Neural cell (in vitro differentiated cells): ENCODE results near the gene WNT7A. TPM values are rescaled to one million over a fixed set of nuclear protein-coding genes. Genes with fewer than 3 reads are reported as not detected.

Experiments used
- H2AFZ ChIP-seq: fragments of 200-600, 300-800 bp; sonication (generic), shearing (Covaris generic); 2 replicates; pipeline ENCODE4 v1.6.0; 2014; ENCODE audit warnings: low read depth, mild to moderate bottlenecking, antibody characterized with exemption, low read length, moderate library complexity
- H3F3A ChIP-seq: fragments of 200-600 bp; shearing (Covaris generic); 2 replicates; pipeline ENCODE4 v1.6.1; 2016; ENCODE audit warnings: mild to moderate bottlenecking, moderate library complexity, mixed read lengths, antibody characterized with exemption, low read length; ENCODE audit not compliant: insufficient read depth, poor library complexity, severe bottlenecking
- H3K27ac ChIP-seq: fragments of 200-600, 300-800 bp; sonication (generic), shearing (Covaris generic); 2 replicates; pipeline ENCODE4 v1.5.1; 2014; ENCODE audit warnings: mild to moderate bottlenecking, low read length, moderate library complexity
- H3K27me3 ChIP-seq: fragments of 300-800, 200-600 bp; sonication (generic), shearing (Covaris generic); 2 replicates; pipeline ENCODE4 v1.6.0; 2014; ENCODE audit warnings: mild to moderate bottlenecking, low read depth, low read length, moderate library complexity; ENCODE audit not compliant: insufficient read depth
- H3K36me3 ChIP-seq: fragments of 300-800, 200-600 bp; sonication (generic), shearing (Covaris generic); 2 replicates; pipeline ENCODE4 v1.5.1; 2014; ENCODE audit warnings: mild to moderate bottlenecking, antibody characterized with exemption, low read length, moderate library complexity; ENCODE audit not compliant: insufficient read depth
- H3K4me2 ChIP-seq: fragments of 300-800, 200-600 bp; sonication (generic), shearing (Covaris generic); 2 replicates; pipeline ENCODE4 v1.6.0; 2014; ENCODE audit warnings: mild to moderate bottlenecking, low read length
- H3K4me3 ChIP-seq: fragments of 300-800, 200-600 bp; sonication (generic), shearing (Covaris generic); 2 replicates; pipeline ENCODE4 v1.5.1; 2014; ENCODE audit warnings: mild to moderate bottlenecking, low read length, moderate library complexity
- H3K79me2 ChIP-seq: fragments of 200-600 bp; shearing (Covaris generic); replicated peaks from 2 replicates; pipeline ENCODE4 v1.6.0; 2014; ENCODE audit warnings: mild to moderate bottlenecking, low read length, moderate library complexity; ENCODE audit not compliant: insufficient read depth
- H3K9ac ChIP-seq: fragments of 300-800, 200-600 bp; sonication (generic), shearing (Covaris generic); 2 replicates; pipeline ENCODE4 v1.6.1; 2016; ENCODE audit warnings: mild to moderate bottlenecking, low read length, mixed read lengths
- H3K9me2 ChIP-seq: fragments of 200-600 bp; shearing (Covaris generic); 2 replicates; pipeline ENCODE4 v1.6.1; 2016; ENCODE audit warnings: mild to moderate bottlenecking, low read length, mixed read lengths; ENCODE audit not compliant: insufficient read depth
- H3K9me3 ChIP-seq: fragments of 200-600, 300-800 bp; sonication (generic), shearing (Covaris generic); 2 replicates; pipeline ENCODE4 v1.6.1; 2016; ENCODE audit warnings: mild to moderate bottlenecking, mixed run types, low read length, moderate library complexity, mixed read lengths
- H4K20me1 ChIP-seq: fragments of 200-600 bp; shearing (Covaris generic); 2 replicates; pipeline ENCODE4 v1.6.1; 2016; ENCODE audit warnings: mild to moderate bottlenecking, mixed run types; ENCODE audit not compliant: insufficient read depth
- EP300 ChIP-seq: fragments of 450-650 bp; conservative IDR thresholded peaks from 2 replicates; pipeline ENCODE4 v1.6.1; 2014; ENCODE audit warnings: antibody characterized with exemption, mild to moderate bottlenecking, moderate library complexity; ENCODE audit not compliant: poor library complexity, severe bottlenecking
- EZH2 ChIP-seq: fragments of 200-600, 300-800 bp; shearing (Covaris generic), sonication (generic); IDR thresholded peaks from 2 replicates; pipeline ENCODE4 v1.6.1; 2014; ENCODE audit warnings: antibody characterized with exemption, low read length, borderline replicate concordance, mild to moderate bottlenecking; ENCODE audit not compliant: insufficient read depth, poor library complexity, severe bottlenecking
- MXI1 ChIP-seq: fragments of 450-650 bp; conservative IDR thresholded peaks from 2 replicates; pipeline ENCODE4 v1.6.1; 2014; ENCODE audit warnings: antibody characterized with exemption, mild to moderate bottlenecking; ENCODE audit not compliant: poor library complexity, severe bottlenecking
- POLR2AphosphoS5 ChIP-seq: IDR thresholded peaks from 2 replicates; pipeline ENCODE4 v1.6.1; 2012
- RAD21 ChIP-seq: fragments of 450-650 bp; conservative IDR thresholded peaks from 2 replicates; pipeline ENCODE4 v1.6.1; 2014; ENCODE audit warnings: antibody characterized with exemption, mild to moderate bottlenecking, moderate library complexity
- SMC3 ChIP-seq: fragments of 450-650 bp; conservative IDR thresholded peaks from 2 replicates; pipeline ENCODE4 v1.6.1; 2014; ENCODE audit warnings: antibody characterized with exemption, mild to moderate bottlenecking, moderate library complexity; ENCODE audit not compliant: poor library complexity
- TAF1 ChIP-seq: IDR thresholded peaks from 2 replicates; pipeline ENCODE4 v1.6.1; 2012; ENCODE audit warnings: low read depth
- polyA plus RNA-seq: library from polyadenylated mRNA; depleted of rRNA; stranded (reverse); fragments of >200 nt; gene quantifications from 2 replicates; pipeline ENCODE4 v1.2.3, GENCODE V29; 2014
- TF ChIP-seq, protein P1 (sequence below): IDR thresholded peaks from 2 replicates; pipeline ENCODE4 v1.6.1; 2012; ENCODE audit warnings: borderline replicate concordance
- TF ChIP-seq, protein P2 (sequence below): fragments of 450-650 bp; IDR thresholded peaks from 2 replicates; pipeline ENCODE4 v1.5.1; 2014; ENCODE audit warnings: antibody characterized with exemption, mild to moderate bottlenecking, moderate library complexity; ENCODE audit not compliant: poor library complexity, severe bottlenecking

Gene WNT7A
- polyA plus RNA-seq, 1 donor from 2014 or later, result 13.3 TPM

- peaks cover 9% of the 10 kb centered on the region for H3K36me3 ChIP-seq
- no peak overlapping the region for H3K27ac ChIP-seq
- H3F3A ChIP-seq, result no peaks in the 10 kb centered on the region
- TF ChIP-seq, protein P1, sequence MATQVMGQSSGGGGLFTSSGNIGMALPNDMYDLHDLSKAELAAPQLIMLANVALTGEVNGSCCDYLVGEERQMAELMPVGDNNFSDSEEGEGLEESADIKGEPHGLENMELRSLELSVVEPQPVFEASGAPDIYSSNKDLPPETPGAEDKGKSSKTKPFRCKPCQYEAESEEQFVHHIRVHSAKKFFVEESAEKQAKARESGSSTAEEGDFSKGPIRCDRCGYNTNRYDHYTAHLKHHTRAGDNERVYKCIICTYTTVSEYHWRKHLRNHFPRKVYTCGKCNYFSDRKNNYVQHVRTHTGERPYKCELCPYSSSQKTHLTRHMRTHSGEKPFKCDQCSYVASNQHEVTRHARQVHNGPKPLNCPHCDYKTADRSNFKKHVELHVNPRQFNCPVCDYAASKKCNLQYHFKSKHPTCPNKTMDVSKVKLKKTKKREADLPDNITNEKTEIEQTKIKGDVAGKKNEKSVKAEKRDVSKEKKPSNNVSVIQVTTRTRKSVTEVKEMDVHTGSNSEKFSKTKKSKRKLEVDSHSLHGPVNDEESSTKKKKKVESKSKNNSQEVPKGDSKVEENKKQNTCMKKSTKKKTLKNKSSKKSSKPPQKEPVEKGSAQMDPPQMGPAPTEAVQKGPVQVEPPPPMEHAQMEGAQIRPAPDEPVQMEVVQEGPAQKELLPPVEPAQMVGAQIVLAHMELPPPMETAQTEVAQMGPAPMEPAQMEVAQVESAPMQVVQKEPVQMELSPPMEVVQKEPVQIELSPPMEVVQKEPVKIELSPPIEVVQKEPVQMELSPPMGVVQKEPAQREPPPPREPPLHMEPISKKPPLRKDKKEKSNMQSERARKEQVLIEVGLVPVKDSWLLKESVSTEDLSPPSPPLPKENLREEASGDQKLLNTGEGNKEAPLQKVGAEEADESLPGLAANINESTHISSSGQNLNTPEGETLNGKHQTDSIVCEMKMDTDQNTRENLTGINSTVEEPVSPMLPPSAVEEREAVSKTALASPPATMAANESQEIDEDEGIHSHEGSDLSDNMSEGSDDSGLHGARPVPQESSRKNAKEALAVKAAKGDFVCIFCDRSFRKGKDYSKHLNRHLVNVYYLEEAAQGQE, result no peak
- no peak for TF ChIP-seq TAF1
- no peak for TF ChIP-seq MXI1
- no peak for TF ChIP-seq SMC3
- TF ChIP-seq EP300, result no peak
- TF ChIP-seq POLR2AphosphoS5, result no peak
- TF ChIP-seq RAD21, result no peak
- TF ChIP-seq EZH2, result no peak
- TF ChIP-seq, protein P2, sequence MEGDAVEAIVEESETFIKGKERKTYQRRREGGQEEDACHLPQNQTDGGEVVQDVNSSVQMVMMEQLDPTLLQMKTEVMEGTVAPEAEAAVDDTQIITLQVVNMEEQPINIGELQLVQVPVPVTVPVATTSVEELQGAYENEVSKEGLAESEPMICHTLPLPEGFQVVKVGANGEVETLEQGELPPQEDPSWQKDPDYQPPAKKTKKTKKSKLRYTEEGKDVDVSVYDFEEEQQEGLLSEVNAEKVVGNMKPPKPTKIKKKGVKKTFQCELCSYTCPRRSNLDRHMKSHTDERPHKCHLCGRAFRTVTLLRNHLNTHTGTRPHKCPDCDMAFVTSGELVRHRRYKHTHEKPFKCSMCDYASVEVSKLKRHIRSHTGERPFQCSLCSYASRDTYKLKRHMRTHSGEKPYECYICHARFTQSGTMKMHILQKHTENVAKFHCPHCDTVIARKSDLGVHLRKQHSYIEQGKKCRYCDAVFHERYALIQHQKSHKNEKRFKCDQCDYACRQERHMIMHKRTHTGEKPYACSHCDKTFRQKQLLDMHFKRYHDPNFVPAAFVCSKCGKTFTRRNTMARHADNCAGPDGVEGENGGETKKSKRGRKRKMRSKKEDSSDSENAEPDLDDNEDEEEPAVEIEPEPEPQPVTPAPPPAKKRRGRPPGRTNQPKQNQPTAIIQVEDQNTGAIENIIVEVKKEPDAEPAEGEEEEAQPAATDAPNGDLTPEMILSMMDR, result no peak
- no peaks in the 10 kb centered on the region for H3K27me3 ChIP-seq
- no peaks in the 10 kb centered on the region for H3K79me2 ChIP-seq
- H3K9ac ChIP-seq, result no peak overlapping the region
- no peaks in the 10 kb centered on the region for H3K9me3 ChIP-seq
- no peaks in the 10 kb centered on the region for H4K20me1 ChIP-seq
- no peak overlapping the region for H3K4me2 ChIP-seq
- no peak overlapping the region for H2AFZ ChIP-seq
- no peaks in the 10 kb centered on the region for H3K9me2 ChIP-seq
- no peak overlapping the region for H3K4me3 ChIP-seq
These were observed 13.6 kb downstream of the WNT7A start for GRCh38 chr3:13866041-13866965.

GRCh38 chr3:13865581-13865980 is 14.3 kb downstream of the WNT7A start:
- no peak overlapping the region for H3K4me3 ChIP-seq
- no peak overlapping the region for H3K4me2 ChIP-seq
- H3K9ac ChIP-seq, result no peak overlapping the region
- no peaks in the 10 kb centered on the region for H3F3A ChIP-seq
- no peaks in the 10 kb centered on the region for H4K20me1 ChIP-seq
- H3K79me2 ChIP-seq, result no peaks in the 10 kb centered on the region
- H3K9me3 ChIP-seq, result no peaks in the 10 kb centered on the region
- TF ChIP-seq SMC3 (no peak), MXI1 (no peak), POLR2AphosphoS5 (no peak), TAF1 (no peak), RAD21 (no peak), EP300 (no peak), EZH2 (no peak)
- TF ChIP-seq, protein P1, result no peak
- TF ChIP-seq, protein P2, result no peak
- H3K27ac ChIP-seq, result no peak overlapping the region
- H3K27me3 ChIP-seq, result no peaks in the 10 kb centered on the region
- H2AFZ ChIP-seq, result no peak overlapping the region
- H3K36me3 ChIP-seq, result peaks cover 9% of the 10 kb centered on the region
- no peaks in the 10 kb centered on the region for H3K9me2 ChIP-seq
